MCF 10A (cell line): ENCODE measurements around the gene KBTBD7. TPM values are rescaled to one million over a fixed set of nuclear protein-coding genes. Genes with fewer than 3 reads are reported as not detected.

Experiments
- BruUV-seq: library from RNA; stranded (reverse); fragments of 400-500 nt; replicated peaks from 2 replicates; lab custom pipeline; 2021; lab: Mats Ljungman, UMichigan
- CTCF ChIA-PET: fragments of 300-600 bp; sonication (Branson Sonifier 250); formaldehyde crosslinking; extraction: SDS; loops from one replicate; lab custom pipeline; 2021; ENCODE audit warnings: antibody characterized with exemption, inconsistent platforms; lab: Yijun Ruan, JAX
- POLR2A ChIA-PET: fragments of 300-600, 350-650 bp; sonication (Branson Sonifier 250); formaldehyde crosslinking; extraction: SDS; loops from one replicate; lab custom pipeline; 2020; ENCODE audit warnings: antibody characterized with exemption, inconsistent platforms; lab: Yijun Ruan, JAX
- DNase-seq: peaks from one replicate; pipeline ENCODE4 v3.0.0-alpha.2; 2018; ENCODE audit not compliant: unreplicated experiment
- H3K27ac Mint-ChIP-seq: one replicate; pipeline ENCODE4 v1.8.0; 2022; ENCODE audit warnings: mild to moderate bottlenecking, low read depth, mixed read lengths; ENCODE audit not compliant: unreplicated experiment
- H3K27me3 Mint-ChIP-seq: one replicate; pipeline ENCODE4 v1.8.0; 2022; ENCODE audit warnings: mixed read lengths; ENCODE audit not compliant: insufficient read depth, unreplicated experiment
- H3K36me3 Mint-ChIP-seq: one replicate; pipeline ENCODE4 v1.8.0; 2022; ENCODE audit warnings: mild to moderate bottlenecking, moderate library complexity, mixed read lengths; ENCODE audit not compliant: insufficient read depth, unreplicated experiment
- H3K4me1 Mint-ChIP-seq: one replicate; pipeline ENCODE4 v1.8.0; 2022; ENCODE audit warnings: mixed read lengths; ENCODE audit not compliant: insufficient read depth, unreplicated experiment
- H3K4me3 Mint-ChIP-seq: one replicate; pipeline ENCODE4 v1.8.0; 2022; ENCODE audit warnings: mild to moderate bottlenecking, moderate library complexity, mixed read lengths; ENCODE audit not compliant: unreplicated experiment
- H3K9me3 Mint-ChIP-seq: one replicate; pipeline ENCODE4 v1.8.0; 2022; ENCODE audit warnings: mixed read lengths; ENCODE audit not compliant: unreplicated experiment
- CTCF ChIP-seq: fragments of 200-600 bp; IDR thresholded peaks from one replicate; pipeline ENCODE4 v1.8.0; 2022; ENCODE audit warnings: antibody characterized with exemption, mild to moderate bottlenecking; ENCODE audit not compliant: unreplicated experiment
- intact Hi-C: fragments of 100-400 bp; cut with micrococcal nuclease; formaldehyde crosslinking; loops from 2 replicates; pipeline ENCODE4 v1.14.1; 2022
- total RNA-seq: library from RNA; stranded (reverse); gene quantifications from 2 replicates; pipeline ENCODE4 v1.2.3, GENCODE V29; 2022

Gene KBTBD7
- total RNA-seq, 1 experiment from 2014 or later = 1.4 TPM

DNA sequence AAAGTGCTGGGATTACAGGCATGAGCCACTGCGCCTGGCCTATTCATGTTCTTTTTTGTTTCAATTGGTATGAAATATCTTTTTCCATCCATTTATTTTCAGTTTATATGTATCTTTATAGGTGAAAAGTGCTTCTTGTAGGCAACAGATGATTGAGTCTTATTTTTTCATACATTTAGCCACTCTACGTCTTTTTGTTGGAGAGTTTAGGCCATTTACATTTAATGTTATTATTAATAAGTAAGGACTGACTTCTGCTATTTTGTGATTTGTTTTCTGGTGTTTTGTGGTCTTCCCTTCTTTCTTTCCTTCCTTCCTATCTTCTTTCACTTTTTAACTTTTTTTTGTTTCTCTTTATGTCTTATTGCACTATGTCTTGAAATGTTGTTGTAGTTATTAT, 16.7 kb upstream of the KBTBD7 start:
- ChIA-PET CTCF (interaction anchor here (0.6 to 1.3 kb wide), 2 partner anchors 12 to 15 kb away, joined by 3 to 4 read pairs; no protein-coding TSS in a partner anchor), POLR2A (no interaction called here)
- Mint-ChIP-seq H3K27me3 (no peaks in the 10 kb centered on the region), H3K27ac (no peak overlapping the region), H3K9me3 (peaks cover 32% of the 10 kb centered on the region), H3K36me3 (no peaks in the 10 kb centered on the region), H3K4me3 (no peak overlapping the region), H3K4me1 (no peaks in the 10 kb centered on the region)
- intact Hi-C loops = no loop called here
- no peak for TF ChIP-seq CTCF
- DNase-seq = no peak
- BruUV-seq = no TSS peak

- H3K27me3 Mint-ChIP-seq = no peaks in the 10 kb centered on the region
- no peaks in the 10 kb centered on the region for H3K4me1 Mint-ChIP-seq
- no peak for DNase-seq
- no TSS peak for BruUV-seq
- intact Hi-C loops = no loop called here
- no peak for TF ChIP-seq CTCF
- no peaks in the 10 kb centered on the region for H3K36me3 Mint-ChIP-seq
- H3K4me3 Mint-ChIP-seq = no peak overlapping the region
- POLR2A ChIA-PET = interaction anchor here (0.6 kb wide), 1 partner anchor 145 kb away, joined by 3 read pairs; the partner anchor contains the start of gene WBP4
- no peak overlapping the region for H3K27ac Mint-ChIP-seq
- peaks cover 23% of the 10 kb centered on the region for H3K9me3 Mint-ChIP-seq
- CTCF ChIA-PET = interaction anchor here (1.3 kb wide), 1 partner anchor 16 kb away, joined by 4 read pairs; no protein-coding TSS in a partner anchor
Observed at GRCh38 chr13:41206467-41206866, 12.1 kb upstream of the KBTBD7 start.

DNA sequence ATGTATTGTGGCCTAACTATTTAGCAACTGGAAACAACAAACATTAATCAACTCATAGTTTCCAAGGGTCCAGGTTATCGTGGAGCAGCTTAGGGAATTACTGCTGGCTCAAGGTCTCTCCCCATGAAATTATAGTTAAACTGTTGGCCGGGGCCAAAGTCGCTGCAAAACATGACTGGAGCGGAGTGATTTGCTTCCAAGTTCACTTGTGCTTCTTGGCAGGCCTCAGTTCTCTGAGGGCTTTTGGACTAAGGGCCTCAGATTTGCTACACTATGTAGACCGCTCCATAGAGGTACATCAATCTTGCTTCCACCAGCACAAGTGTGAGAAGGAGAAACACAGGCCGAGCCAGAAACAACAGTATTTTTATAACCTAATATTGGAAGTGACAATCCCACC, 9.4 kb upstream of the KBTBD7 start:
- Mint-ChIP-seq H3K36me3 (no peaks in the 10 kb centered on the region), H3K4me3 (no peak overlapping the region), H3K9me3 (peaks cover 15% of the 10 kb centered on the region), H3K27me3 (no peaks in the 10 kb centered on the region), H3K27ac (no peak overlapping the region), H3K4me1 (no peaks in the 10 kb centered on the region)
- intact Hi-C loops = no loop called here
- POLR2A ChIA-PET = interaction anchor here (0.6 to 0.9 kb wide), 4 partner anchors 8 to 1664 kb away, joined by 3 to 4 read pairs (median 4); no protein-coding TSS in a partner anchor
- BruUV-seq = no TSS peak
- CTCF ChIA-PET = interaction anchor here (0.6 to 0.8 kb wide), 2 partner anchors 65 to 129 kb away, joined by 3 to 6 read pairs; no protein-coding TSS in a partner anchor
- TF ChIP-seq CTCF = no peak
- no peak for DNase-seq

GRCh38 chr13:41200126-41200525, 5.8 kb upstream of the KBTBD7 start:
- ChIA-PET CTCF (interaction anchor here (1.2 kb wide), 1 partner anchor 22 kb away, joined by 3 read pairs; no protein-coding TSS in a partner anchor), POLR2A (no interaction called here)
- no peak for DNase-seq
- no peak for TF ChIP-seq CTCF
- no peak overlapping the region for H3K27ac Mint-ChIP-seq
- no peaks in the 10 kb centered on the region for H3K9me3 Mint-ChIP-seq
- no peak overlapping the region for H3K4me3 Mint-ChIP-seq
- H3K27me3 Mint-ChIP-seq = no peaks in the 10 kb centered on the region
- BruUV-seq = no TSS peak
- peaks cover 5% of the 10 kb centered on the region for H3K4me1 Mint-ChIP-seq
- intact Hi-C loops = no loop called here
- H3K36me3 Mint-ChIP-seq = no peaks in the 10 kb centered on the region
